Transverse colon (tissue), 4 donors: ENCODE data around the gene REC8. TPM values are rescaled to one million over a fixed set of nuclear protein-coding genes. Genes with fewer than 3 reads are reported as not detected.
A peak's percentile ranks its signal among the peaks of the same experiment; 100 is the strongest.

Source experiments
- DNase-seq: peaks from one replicate; pipeline ENCODE4 v3.0.0-alpha.2; 2019
- H3K27ac ChIP-seq, 4 donors: fragments of 200-600 bp; sonication (generic); 2 replicates each; pipeline ENCODE4 v1.5.1; 2016 to 2018; ENCODE audit warnings: inconsistent platforms in 4 of 4
- H3K27me3 ChIP-seq: fragments of 200-600 bp; sonication (generic); 2 replicates; pipeline ENCODE4 v1.5.1; 2017; ENCODE audit warnings: inconsistent platforms
- H3K36me3 ChIP-seq, 4 donors: fragments of 200-600 bp; sonication (generic); 2 replicates each; pipeline ENCODE4 v1.5.1; 2017 to 2019; ENCODE audit warnings: inconsistent platforms in 4 of 4
- H3K4me1 ChIP-seq, 4 donors: fragments of 200-600 bp; sonication (generic); 2 replicates each; pipeline ENCODE4 v1.5.1; 2017 to 2020; ENCODE audit warnings: inconsistent platforms in 4 of 4
- H3K4me3 ChIP-seq, 4 donors: fragments of 200-600 bp; sonication (generic); 1 replicate in 1 of 4; 2 replicates in 3 of 4; pipeline versions ENCODE4 v1.5.1 to v1.6.1; 2017 to 2019; ENCODE audit warnings: inconsistent platforms in 4 of 4
- H3K9me3 ChIP-seq, 2 donors: fragments of 200-600 bp; sonication (generic); 2 replicates each; pipeline ENCODE4 v1.5.1; 2017 to 2019; ENCODE audit warnings: inconsistent platforms in 2 of 2
- EP300 ChIP-seq: sonication (generic); formaldehyde crosslinking; IDR thresholded peaks from one replicate; pipeline ENCODE4 v1.6.1; 2017; ENCODE audit warnings: antibody characterized with exemption, low read depth
- POLR2A ChIP-seq: fragments of 450-650 bp; IDR thresholded peaks from one replicate; pipeline ENCODE4 v1.6.1; 2016; ENCODE audit warnings: antibody characterized with exemption, mild to moderate bottlenecking, moderate library complexity
- POLR2AphosphoS5 ChIP-seq, 3 donors: sonication (generic); formaldehyde crosslinking; IDR thresholded peaks; one replicate each; pipeline ENCODE4 v1.6.1; 2016; ENCODE audit warnings: antibody characterized with exemption in 3 of 3
- WGBS, 2 donors: methylation state at CpG; one replicate each; pipeline ENCODE4 v1.1.5; 2018; ENCODE audit warnings: low coverage in 1 of 2; 5-methylcytosine and 5-hydroxymethylcytosine counted together
- in situ Hi-C, 4 donors: fragments of 200-750 bp; cut with MboI; loops; one replicate each; pipeline versions ENCODE4 v1.15.0 to v1.15.1; 2017; ENCODE audit warnings: low sequenced_read_pairs in 3 of 4, low pct_ligation_motif_present in 1 of 4, low pct_unique_long_range_greater_than_20kb in 1 of 4
- intact Hi-C: fragments of 100-400 bp; cut with DNase I; formaldehyde crosslinking; loops from one replicate; pipeline ENCODE4 v1.15.1; 2023; ENCODE audit warnings: low total_unique reads
- total RNA-seq, 4 donors: library from RNA; depleted of rRNA; stranded (reverse); fragments of >200 nt; gene quantifications; one replicate each; pipeline ENCODE4 v1.1.0, GENCODE V29; 2016
- TF ChIP-seq, protein P1 (sequence below), 5 experiments: fragments of 200-600 bp in 3 of 5; fragments of 450-650 bp in 2 of 5; sonication (generic) in 3 of 5; IDR thresholded peaks; 1 replicate in 2 of 5; 2 replicates in 3 of 5; pipeline ENCODE4 v1.5.1; 2016 to 2017; ENCODE audit warnings: antibody characterized with exemption in 5 of 5, inconsistent platforms in 3 of 5, mild to moderate bottlenecking in 2 of 5, moderate library complexity in 1 of 5

Gene REC8, protein sequence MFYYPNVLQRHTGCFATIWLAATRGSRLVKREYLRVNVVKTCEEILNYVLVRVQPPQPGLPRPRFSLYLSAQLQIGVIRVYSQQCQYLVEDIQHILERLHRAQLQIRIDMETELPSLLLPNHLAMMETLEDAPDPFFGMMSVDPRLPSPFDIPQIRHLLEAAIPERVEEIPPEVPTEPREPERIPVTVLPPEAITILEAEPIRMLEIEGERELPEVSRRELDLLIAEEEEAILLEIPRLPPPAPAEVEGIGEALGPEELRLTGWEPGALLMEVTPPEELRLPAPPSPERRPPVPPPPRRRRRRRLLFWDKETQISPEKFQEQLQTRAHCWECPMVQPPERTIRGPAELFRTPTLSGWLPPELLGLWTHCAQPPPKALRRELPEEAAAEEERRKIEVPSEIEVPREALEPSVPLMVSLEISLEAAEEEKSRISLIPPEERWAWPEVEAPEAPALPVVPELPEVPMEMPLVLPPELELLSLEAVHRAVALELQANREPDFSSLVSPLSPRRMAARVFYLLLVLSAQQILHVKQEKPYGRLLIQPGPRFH
- 100 to 1,000 TPM in 1 of 4 donors, 10 to 100 TPM in 3; 11.3 to 112 (median 31.2) TPM for total RNA-seq

DNA sequence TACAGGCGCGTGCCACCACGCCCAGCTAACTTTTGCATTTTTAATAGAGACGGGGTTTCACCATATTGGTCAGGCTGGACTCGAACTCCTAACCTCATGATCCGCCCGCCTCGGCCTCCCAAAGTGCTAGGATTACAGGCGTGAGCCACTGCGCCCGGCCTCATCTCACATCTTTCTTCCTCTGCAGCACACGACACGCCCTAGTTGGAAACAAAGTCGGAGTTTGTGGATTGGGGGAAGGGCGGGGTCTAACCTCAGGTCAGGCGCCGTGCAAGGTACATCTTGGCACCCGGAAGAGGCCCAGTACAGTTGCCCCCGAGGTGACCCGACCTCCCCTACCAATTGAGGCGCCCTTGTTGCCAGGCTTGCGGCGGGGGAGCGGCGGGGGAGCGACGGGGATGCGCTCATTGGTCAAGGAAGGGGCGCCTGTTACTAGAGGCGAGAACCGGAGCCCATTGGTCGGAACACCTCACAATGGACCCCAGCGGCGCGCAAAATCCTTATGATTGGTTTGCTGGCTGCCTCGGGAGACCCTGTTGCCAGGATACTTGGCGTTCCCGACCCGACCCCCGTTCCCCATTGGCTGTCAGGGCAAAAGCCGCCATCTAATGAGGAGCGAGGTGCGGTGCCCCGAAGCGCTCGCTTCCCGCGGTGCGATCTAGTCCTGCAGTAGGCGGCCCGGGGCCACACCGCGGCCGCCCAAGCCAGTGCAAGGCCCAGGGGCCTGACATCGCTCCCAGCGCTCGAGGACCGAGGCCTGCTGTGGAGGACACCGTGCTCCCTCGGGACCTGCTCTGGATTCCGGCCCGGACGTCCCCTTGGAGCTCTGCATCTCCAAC is at the start of gene REC8:
REC8 (plus strand) TSS at position 659 of the 839 bp plus-strand sequence. CDS start 473 bp downstream, outside the sequence.
- no peaks in the 10 kb centered on the region for H3K27me3 ChIP-seq
- intact Hi-C loops, result no loop called here
- peaks cover 0 to 19% (median under 1%) of the 10 kb centered on the region in 4 donors for H3K36me3 ChIP-seq

DNA sequence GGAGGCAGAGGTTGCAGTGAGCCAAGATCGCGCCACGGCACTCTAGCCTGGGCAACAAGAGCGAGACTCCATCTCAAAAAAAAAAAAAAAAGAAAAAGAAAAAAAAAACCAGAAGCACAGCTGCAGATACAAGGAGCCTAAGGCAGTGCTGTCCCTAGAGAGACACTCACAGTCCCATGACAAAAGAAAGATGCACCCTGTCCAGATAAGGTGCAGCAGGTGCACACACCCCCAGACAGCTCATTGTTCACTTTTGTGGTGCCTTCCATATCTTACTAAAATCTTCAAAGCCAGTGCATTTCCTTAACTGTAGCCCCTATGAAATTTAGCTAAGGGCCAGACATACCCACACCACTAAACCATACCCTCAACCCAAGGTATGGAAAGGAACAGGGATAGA is 49.5 kb upstream of the REC8 start:
- intact Hi-C loops (no loop called here), in situ Hi-C loops (no loop called here)
- 94% methylated on average over 4 of the region's 4 CpGs; no CpG with 5 or more reads in 1 of the 2 donors for WGBS, 2 donors

More for the DNA sequence above, at the start of gene REC8:
- peak; percentile 74 for DNase-seq
- H3K4me1 ChIP-seq, result peaks cover 0 to 7% (median 4%) of the 10 kb centered on the region in 4 donors
- peak within 1 kb of the TSS; percentile 6 to 70 (median 44) for H3K27ac ChIP-seq
- in situ Hi-C loops, result no loop called here
- H3K4me3 ChIP-seq, result peak within 1 kb of the TSS in 2 of 4 donors; percentile 26 to 41
- WGBS, 2 donors, result 40 to 52% methylated on average over 3 to 58 of the region's 63 CpGs
- H3K9me3 ChIP-seq, result no peaks in the 10 kb centered on the region
- TF ChIP-seq, protein P1, sequence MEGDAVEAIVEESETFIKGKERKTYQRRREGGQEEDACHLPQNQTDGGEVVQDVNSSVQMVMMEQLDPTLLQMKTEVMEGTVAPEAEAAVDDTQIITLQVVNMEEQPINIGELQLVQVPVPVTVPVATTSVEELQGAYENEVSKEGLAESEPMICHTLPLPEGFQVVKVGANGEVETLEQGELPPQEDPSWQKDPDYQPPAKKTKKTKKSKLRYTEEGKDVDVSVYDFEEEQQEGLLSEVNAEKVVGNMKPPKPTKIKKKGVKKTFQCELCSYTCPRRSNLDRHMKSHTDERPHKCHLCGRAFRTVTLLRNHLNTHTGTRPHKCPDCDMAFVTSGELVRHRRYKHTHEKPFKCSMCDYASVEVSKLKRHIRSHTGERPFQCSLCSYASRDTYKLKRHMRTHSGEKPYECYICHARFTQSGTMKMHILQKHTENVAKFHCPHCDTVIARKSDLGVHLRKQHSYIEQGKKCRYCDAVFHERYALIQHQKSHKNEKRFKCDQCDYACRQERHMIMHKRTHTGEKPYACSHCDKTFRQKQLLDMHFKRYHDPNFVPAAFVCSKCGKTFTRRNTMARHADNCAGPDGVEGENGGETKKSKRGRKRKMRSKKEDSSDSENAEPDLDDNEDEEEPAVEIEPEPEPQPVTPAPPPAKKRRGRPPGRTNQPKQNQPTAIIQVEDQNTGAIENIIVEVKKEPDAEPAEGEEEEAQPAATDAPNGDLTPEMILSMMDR (IDR thresholded peaks at IDR 0.05), result no peak
- peak; percentile 10 for TF ChIP-seq POLR2A
- peak in 1 of 3 donors; percentile 21 for TF ChIP-seq POLR2AphosphoS5 (IDR thresholded peaks at IDR 0.05)
- TF ChIP-seq EP300, result no peak

DNA sequence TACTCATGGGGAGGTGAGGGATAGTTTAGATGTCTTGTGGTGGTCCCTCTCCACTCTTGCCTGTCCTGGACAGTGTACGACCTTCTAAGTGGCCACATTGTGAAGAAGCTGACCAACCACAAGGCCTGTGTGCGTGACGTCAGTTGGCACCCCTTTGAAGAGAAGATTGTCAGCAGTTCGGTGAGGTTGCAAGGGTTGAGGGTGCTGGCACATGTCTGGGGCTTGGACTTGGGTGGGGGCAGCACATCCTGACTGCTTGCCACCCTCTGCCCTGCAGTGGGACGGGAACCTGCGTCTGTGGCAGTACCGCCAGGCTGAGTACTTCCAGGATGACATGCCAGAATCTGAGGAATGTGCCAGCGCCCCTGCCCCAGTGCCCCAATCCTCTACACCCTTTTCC is 49.0 kb upstream of the REC8 start:
- TF ChIP-seq, protein P1 (IDR thresholded peaks at IDR 0.05), result no peak
- no peak for TF ChIP-seq EP300
- no peak for DNase-seq
- 91% methylated on average over 8 of the region's 8 CpGs; no CpG with 5 or more reads in 1 of the 2 donors for WGBS, 2 donors
- Histone ChIP-seq H3K4me1 (no peaks in the 10 kb centered on the region), H3K36me3 (peaks cover 0 to 59% (median 24%) of the 10 kb centered on the region in 4 donors), H3K27me3 (no peaks in the 10 kb centered on the region), H3K27ac (no peak overlapping the region), H3K9me3 (no peaks in the 10 kb centered on the region), H3K4me3 (no peak overlapping the region)
- in situ Hi-C loops, result no loop called here
- intact Hi-C loops, result no loop called here

More for the DNA sequence above, 49.5 kb upstream of the REC8 start:
- no peak for DNase-seq
- H3K9me3 ChIP-seq, result no peaks in the 10 kb centered on the region
- TF ChIP-seq POLR2AphosphoS5 (IDR thresholded peaks at IDR 0.05) (no peak), EP300 (no peak), POLR2A (no peak)
- TF ChIP-seq, protein P1 (IDR thresholded peaks at IDR 0.05), result no peak
- H3K27ac ChIP-seq, result no peak overlapping the region
- H3K4me1 ChIP-seq, result no peaks in the 10 kb centered on the region
- peaks cover 0 to 62% (median 26%) of the 10 kb centered on the region in 4 donors for H3K36me3 ChIP-seq
- no peaks in the 10 kb centered on the region for H3K27me3 ChIP-seq
- H3K4me3 ChIP-seq, result no peak overlapping the region
